ENCODE results near the gene GTF2IRD1.
"Not testable (repeated sequence)": the region's sequence is repeated elsewhere in the genome, so short reads cannot be mapped to it uniquely, and the experiment has no call there.

GTF2IRD1 gene

GRCh38 chr7:74493295-74493694, 39.6 kb downstream of the GTF2IRD1 start:
- no peak for DNase-seq (ENCODE audit: low read depth)

- no peak for DNase-seq (ENCODE audit: low read depth)
These were observed 40.4 kb downstream of the GTF2IRD1 start for GRCh38 chr7:74494076-74494548.

GRCh38 chr7:74495112-74496086, 41.7 kb downstream of the GTF2IRD1 start:
- DNase-seq (ENCODE audit: low read depth) = no peak

GRCh38 chr7:74496272-74496671, 42.6 kb downstream of the GTF2IRD1 start:
- DNase-seq (ENCODE audit: low read depth) = no peak

- DNase-seq (ENCODE audit: low read depth) = not testable (repeated sequence)
These were observed 43.1 kb downstream of the GTF2IRD1 start for GRCh38 chr7:74496773-74497172.

GRCh38 chr7:74498354-74498753, 44.6 kb downstream of the GTF2IRD1 start:
- no peak for DNase-seq (ENCODE audit: low read depth)

- no peak for DNase-seq (ENCODE audit: low read depth)
These were observed 45.5 kb downstream of the GTF2IRD1 start for GRCh38 chr7:74498996-74499834.

GRCh38 chr7:74499835-74500388, 46.2 kb downstream of the GTF2IRD1 start:
- DNase-seq (ENCODE audit: low read depth) = no peak

GRCh38 chr7:74501298-74501697, 47.6 kb downstream of the GTF2IRD1 start:
- no peak for DNase-seq (ENCODE audit: low read depth)

GRCh38 chr7:74502216-74502891, 48.6 kb downstream of the GTF2IRD1 start:
- DNase-seq (ENCODE audit: low read depth) = no peak

GRCh38 chr7:74503061-74503460, 49.4 kb downstream of the GTF2IRD1 start:
- DNase-seq (ENCODE audit: low read depth) = no peak

- no peak for DNase-seq (ENCODE audit: low read depth)
These were observed 50.2 kb downstream of the GTF2IRD1 start for GRCh38 chr7:74503943-74504342.

- no peak for DNase-seq (ENCODE audit: low read depth)
These were observed 52.0 kb downstream of the GTF2IRD1 start for GRCh38 chr7:74505471-74506324.

- no peak for DNase-seq (ENCODE audit: low read depth)
These were observed 52.6 kb downstream of the GTF2IRD1 start for GRCh38 chr7:74506325-74506724.

- DNase-seq (ENCODE audit: low read depth) = no peak
These were observed 54.0 kb downstream of the GTF2IRD1 start for GRCh38 chr7:74507538-74508319.

- DNase-seq (ENCODE audit: low read depth) = not testable (repeated sequence)
These were observed 55.7 kb downstream of the GTF2IRD1 start for GRCh38 chr7:74509453-74509852.

GRCh38 chr7:74511345-74511744, 57.6 kb downstream of the GTF2IRD1 start:
- DNase-seq (ENCODE audit: low read depth) = no peak

- no peak for DNase-seq (ENCODE audit: low read depth)
These were observed 59.1 kb downstream of the GTF2IRD1 start for GRCh38 chr7:74512762-74513161.

- DNase-seq (ENCODE audit: low read depth) = no peak
These were observed 60.5 kb downstream of the GTF2IRD1 start for GRCh38 chr7:74514131-74514591.

GRCh38 chr7:74515276-74515675, 61.6 kb downstream of the GTF2IRD1 start:
- no peak for DNase-seq (ENCODE audit: low read depth)
